C4-2B (cell line): ENCODE measurements around the gene DEPDC1B.
"Not testable (repeated sequence)": the region's sequence is repeated elsewhere in the genome, so short reads cannot be mapped to it uniquely, and the experiment has no call there.

ENCODE experiments used
- H3K27ac ChIP-seq: fragments of 450-650 bp; 2 replicates; pipeline ENCODE4 v1.5.1; 2017
- CTCF ChIP-seq: fragments of 450-650 bp; conservative IDR thresholded peaks from 2 replicates; pipeline ENCODE4 v1.5.1; 2017; ENCODE audit warnings: mild to moderate bottlenecking
- ZFX ChIP-seq: fragments of 450-650 bp; IDR thresholded peaks from 2 replicates; pipeline ENCODE4 v1.6.1; 2017

Gene DEPDC1B

GRCh38 chr5:60578315-60578714 is 121.7 kb downstream of the DEPDC1B start:
- no peak overlapping the region for H3K27ac ChIP-seq

GRCh38 chr5:60577116-60577515 is 122.8 kb downstream of the DEPDC1B start:
- H3K27ac ChIP-seq = no peak overlapping the region
- TF ChIP-seq ZFX (no peak), CTCF (no peak)

More at GRCh38 chr5:60578315-60578714, 121.7 kb downstream of the DEPDC1B start:
- TF ChIP-seq ZFX = no peak
- no peak for TF ChIP-seq CTCF

GRCh38 chr5:60576425-60576824 is 123.5 kb downstream of the DEPDC1B start:
- TF ChIP-seq CTCF (no peak), ZFX (no peak)
- H3K27ac ChIP-seq = no peak overlapping the region

GRCh38 chr5:60568646-60569045 is 131.3 kb downstream of the DEPDC1B start:
- H3K27ac ChIP-seq = no peak overlapping the region
- TF ChIP-seq ZFX (no peak), CTCF (no peak)

- no peak overlapping the region for H3K27ac ChIP-seq
- TF ChIP-seq CTCF (no peak), ZFX (no peak)
These were observed 136.2 kb downstream of the DEPDC1B start for GRCh38 chr5:60563696-60564324.

- H3K27ac ChIP-seq = not testable (repeated sequence)
These were observed 146.7 kb downstream of the DEPDC1B start for GRCh38 chr5:60553291-60553690.

GRCh38 chr5:60551829-60552228 is 148.1 kb downstream of the DEPDC1B start:
- TF ChIP-seq CTCF (no peak), ZFX (no peak)
- no peak overlapping the region for H3K27ac ChIP-seq

- TF ChIP-seq ZFX (no peak), CTCF (no peak)
- no peak overlapping the region for H3K27ac ChIP-seq
These were observed 148.7 kb downstream of the DEPDC1B start for GRCh38 chr5:60551250-60551649.
